ENCODE results near the gene CTIF.

Gene CTIF

DNA sequence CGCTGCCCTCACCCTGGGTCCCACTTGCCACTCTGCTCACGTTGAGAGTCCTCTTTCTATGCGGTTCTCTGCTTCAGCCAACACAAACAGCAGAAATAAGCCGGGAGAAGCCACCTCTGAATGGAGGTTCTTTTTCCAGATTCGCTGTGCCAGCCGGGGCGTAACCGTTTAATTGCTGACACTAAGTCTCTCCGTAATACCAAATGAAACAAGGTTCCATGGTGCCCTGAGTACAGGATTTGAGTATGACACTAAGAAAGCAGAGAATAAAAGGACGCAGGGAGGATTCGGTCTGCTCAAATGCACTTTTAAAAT, 37.6 kb downstream of the CTIF start:
- no peak for DNase-seq (ENCODE audit: low read depth, low spot score)
- TF ChIP-seq, protein P1, sequence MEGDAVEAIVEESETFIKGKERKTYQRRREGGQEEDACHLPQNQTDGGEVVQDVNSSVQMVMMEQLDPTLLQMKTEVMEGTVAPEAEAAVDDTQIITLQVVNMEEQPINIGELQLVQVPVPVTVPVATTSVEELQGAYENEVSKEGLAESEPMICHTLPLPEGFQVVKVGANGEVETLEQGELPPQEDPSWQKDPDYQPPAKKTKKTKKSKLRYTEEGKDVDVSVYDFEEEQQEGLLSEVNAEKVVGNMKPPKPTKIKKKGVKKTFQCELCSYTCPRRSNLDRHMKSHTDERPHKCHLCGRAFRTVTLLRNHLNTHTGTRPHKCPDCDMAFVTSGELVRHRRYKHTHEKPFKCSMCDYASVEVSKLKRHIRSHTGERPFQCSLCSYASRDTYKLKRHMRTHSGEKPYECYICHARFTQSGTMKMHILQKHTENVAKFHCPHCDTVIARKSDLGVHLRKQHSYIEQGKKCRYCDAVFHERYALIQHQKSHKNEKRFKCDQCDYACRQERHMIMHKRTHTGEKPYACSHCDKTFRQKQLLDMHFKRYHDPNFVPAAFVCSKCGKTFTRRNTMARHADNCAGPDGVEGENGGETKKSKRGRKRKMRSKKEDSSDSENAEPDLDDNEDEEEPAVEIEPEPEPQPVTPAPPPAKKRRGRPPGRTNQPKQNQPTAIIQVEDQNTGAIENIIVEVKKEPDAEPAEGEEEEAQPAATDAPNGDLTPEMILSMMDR (IDR thresholded peaks at IDR 0.05; ENCODE audit: insufficient read depth, low read length, missing control alignments), result no peak
- CTCF ChIA-PET, result no interaction called here
- POLR2A ChIA-PET, result no interaction called here
- H3K4me3 ChIP-seq (ENCODE audit: low read depth, low read length), result no peak overlapping the region

DNA sequence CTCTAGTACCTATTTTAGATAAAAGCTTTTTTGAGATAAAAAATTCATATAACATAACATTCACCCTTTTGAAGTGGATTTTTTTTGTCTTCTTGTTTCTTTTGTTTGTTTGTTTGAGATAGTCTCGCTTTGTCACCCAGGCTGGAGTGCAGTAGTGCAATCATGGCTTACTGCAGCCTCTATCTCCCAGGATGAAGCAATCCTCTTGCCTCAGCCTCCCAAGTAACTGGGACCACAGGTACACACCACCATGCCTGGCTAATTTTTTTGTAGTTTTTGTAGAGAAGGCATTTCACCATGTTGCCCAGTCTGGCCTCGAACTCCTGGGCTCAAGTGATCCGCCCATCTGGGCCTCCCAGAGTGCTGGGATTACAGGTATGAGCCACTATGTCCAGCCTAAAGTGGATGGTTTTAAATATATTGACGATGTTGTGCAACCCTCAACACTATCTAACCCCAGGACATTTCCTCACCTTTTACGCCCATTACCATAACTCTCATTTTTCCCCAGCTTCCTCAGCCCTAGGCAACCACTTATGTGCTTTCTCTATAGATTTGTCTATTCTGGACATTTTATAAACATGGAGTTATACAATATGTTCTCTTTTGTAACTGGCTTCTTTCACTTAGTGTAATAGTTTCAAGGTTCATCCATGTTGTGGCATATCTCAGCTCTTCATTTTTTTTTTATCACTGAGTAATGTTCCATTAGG, 38.8 kb downstream of the CTIF start:
- no peak overlapping the region for H3K4me3 ChIP-seq (ENCODE audit: low read depth, low read length)
- no peak for DNase-seq (ENCODE audit: low read depth, low spot score)
- TF ChIP-seq, protein P1 (IDR thresholded peaks at IDR 0.05; ENCODE audit: insufficient read depth, low read length, missing control alignments), result no peak
- ChIA-PET POLR2A (interaction anchor here (1.1 kb wide), 1 partner anchor 38 kb away, joined by 3 read pairs; no protein-coding TSS in a partner anchor), CTCF (no interaction called here)

DNA sequence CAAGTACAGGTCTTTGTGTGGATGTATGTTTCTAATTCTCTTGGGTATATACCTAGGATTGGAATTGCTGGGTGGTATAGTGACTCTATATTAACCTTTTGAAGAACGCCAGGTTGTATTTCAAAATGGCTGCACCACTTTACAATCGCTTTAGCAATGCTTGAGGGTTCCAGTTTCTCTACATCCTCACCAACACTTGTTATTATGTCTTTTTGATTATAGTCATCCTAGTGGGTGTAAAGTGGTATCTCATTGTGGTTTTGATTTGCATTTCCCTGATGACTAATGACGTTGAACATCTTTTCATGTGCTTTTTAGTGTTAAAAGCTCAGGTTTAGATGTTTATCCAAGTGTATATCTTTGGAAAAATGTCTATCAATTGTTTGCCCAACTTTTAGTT, 39.5 kb downstream of the CTIF start:
- TF ChIP-seq, protein P1 (IDR thresholded peaks at IDR 0.05; ENCODE audit: insufficient read depth, low read length, missing control alignments), result no peak
- DNase-seq (ENCODE audit: low read depth, low spot score), result no peak
- ChIA-PET POLR2A (interaction anchor here (1.1 kb wide), 1 partner anchor 39 kb away, joined by 3 read pairs; no protein-coding TSS in a partner anchor), CTCF (interaction anchor here (0.8 kb wide), 1 partner anchor 29 kb away, joined by 3 read pairs; no protein-coding TSS in a partner anchor)
- H3K4me3 ChIP-seq (ENCODE audit: low read depth, low read length), result no peak overlapping the region

DNA sequence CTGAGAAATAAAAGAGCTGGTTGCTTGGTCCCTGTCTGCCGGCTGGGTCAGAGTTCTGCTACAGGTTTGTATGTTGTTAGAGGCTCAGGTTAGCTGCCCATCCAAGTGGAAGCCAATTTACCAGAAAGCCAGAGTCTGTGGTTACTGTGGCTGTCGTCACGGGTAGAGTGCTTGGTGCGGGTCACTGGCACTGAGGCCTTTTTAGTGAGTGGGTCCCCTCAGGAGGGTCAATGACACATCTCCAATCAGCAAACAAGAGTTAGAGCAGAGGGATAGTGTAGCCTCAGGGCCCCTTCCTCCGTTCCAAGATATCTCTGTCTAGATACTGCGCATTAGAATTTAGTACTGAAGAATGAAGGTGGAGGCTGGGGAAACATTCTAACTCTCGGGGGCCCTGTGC, 41.2 kb downstream of the CTIF start:
- DNase-seq (ENCODE audit: low read depth, low spot score), result no peak
- TF ChIP-seq, protein P1 (IDR thresholded peaks at IDR 0.05; ENCODE audit: insufficient read depth, low read length, missing control alignments), result no peak
- ChIA-PET CTCF (interaction anchor here (1.4 to 1.5 kb wide), 2 partner anchors 88 to 105 kb away, joined by 3 read pairs; no protein-coding TSS in a partner anchor), POLR2A (interaction anchor here (0.6 kb wide), 1 partner anchor 17 kb away, joined by 4 read pairs; no protein-coding TSS in a partner anchor)
- H3K4me3 ChIP-seq (ENCODE audit: low read depth, low read length), result no peak overlapping the region

DNA sequence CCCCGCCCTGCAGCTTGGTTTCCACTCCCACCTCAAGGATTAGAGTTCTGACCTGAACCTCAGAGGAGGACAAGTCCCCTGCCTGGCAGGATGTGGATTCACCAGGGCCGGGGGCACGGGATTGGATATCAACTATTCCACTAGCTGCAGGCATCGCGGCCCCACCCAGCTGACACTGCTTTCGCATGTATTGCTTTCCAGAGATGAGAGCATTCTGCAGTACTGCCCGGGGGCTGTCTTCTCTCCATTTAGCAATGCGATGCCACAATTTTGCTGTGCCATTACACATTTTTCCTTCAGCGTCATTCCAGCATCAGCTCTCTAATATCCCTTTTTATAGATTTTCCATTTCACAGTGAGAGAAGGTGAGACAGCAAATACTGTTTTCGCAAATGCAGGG, 42.0 kb downstream of the CTIF start:
- ChIA-PET POLR2A (no interaction called here), CTCF (interaction anchor here (1.4 to 1.5 kb wide), 2 partner anchors 87 to 105 kb away, joined by 3 read pairs; no protein-coding TSS in a partner anchor)
- DNase-seq (ENCODE audit: low read depth, low spot score), result no peak
- H3K4me3 ChIP-seq (ENCODE audit: low read depth, low read length), result no peak overlapping the region
- TF ChIP-seq, protein P1 (IDR thresholded peaks at IDR 0.05; ENCODE audit: insufficient read depth, low read length, missing control alignments), result no peak

DNA sequence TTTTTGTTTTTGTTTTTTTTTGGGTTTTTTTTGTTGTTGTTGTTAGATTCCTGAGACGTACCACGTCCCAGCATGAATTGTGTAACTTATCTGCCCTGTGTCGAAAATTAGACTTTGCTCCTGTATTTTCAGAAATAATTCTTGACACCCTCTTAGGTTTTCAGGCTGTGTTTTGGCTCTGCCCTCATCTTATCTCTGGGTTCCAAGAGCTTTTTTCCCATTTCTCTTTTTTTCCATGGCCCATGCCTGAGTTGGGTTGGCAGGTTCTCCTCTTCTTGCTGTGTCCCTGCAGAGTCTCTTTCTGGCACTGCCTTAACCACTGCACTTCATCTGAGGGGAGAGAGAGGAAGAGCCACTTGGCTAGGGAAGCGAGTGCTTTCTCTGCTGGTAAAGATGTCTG, 42.4 kb downstream of the CTIF start:
- no peak overlapping the region for H3K4me3 ChIP-seq (ENCODE audit: low read depth, low read length)
- ChIA-PET CTCF (interaction anchor here (1.4 to 1.5 kb wide), 2 partner anchors 87 to 106 kb away, joined by 3 read pairs; no protein-coding TSS in a partner anchor), POLR2A (no interaction called here)
- TF ChIP-seq, protein P1 (IDR thresholded peaks at IDR 0.05; ENCODE audit: insufficient read depth, low read length, missing control alignments), result no peak
- no peak for DNase-seq (ENCODE audit: low read depth, low spot score)
